ENCODE measurements around the gene HTR1A. TPM values are rescaled to one million over a fixed set of nuclear protein-coding genes. Genes with fewer than 3 reads are reported as not detected.

Gene HTR1A
- total RNA-seq, 4 donors from 2014 or later, result not detected

DNA sequence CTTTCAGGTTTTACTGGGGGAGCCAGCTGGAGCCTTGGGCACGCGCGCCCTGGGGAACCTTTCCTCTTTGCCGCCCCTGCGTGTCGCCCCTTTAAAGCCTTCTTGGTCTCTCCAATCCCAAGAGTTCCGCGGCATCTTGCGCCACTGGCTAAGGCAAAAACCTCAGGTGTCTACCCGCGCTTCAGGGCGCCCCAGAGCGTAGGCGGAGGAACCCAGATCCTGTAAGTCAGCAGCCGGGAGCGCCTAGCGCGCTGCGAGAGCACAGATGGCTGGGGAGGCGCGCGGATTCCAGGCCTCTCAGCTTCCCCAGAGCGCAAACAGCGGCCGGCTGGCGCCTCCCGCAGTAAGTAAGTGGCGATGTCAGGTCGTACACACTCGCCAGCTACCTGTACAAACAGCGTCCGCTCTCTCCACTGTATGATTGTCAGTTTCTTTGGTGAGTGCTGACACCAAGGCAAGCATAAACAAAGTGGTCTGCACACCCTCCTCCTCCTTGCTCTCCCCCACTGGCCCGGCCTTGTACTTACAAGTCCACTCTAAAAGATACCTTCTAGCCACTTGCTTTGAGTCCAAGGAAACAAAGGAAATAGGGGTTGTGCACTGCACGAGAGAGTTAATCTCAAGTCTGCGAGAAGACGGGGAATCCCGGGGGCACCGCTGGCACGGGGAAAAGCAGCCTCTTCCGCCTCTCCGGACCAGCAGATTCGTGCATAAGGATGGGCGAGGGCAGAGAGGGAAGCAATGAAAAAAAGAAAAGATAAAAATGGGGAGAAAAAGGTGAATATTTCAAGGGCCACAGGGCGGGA, 2.9 kb downstream of the HTR1A start:
- Histone ChIP-seq H3K27ac (no peak overlapping the region), H3K36me3 (no peaks in the 10 kb centered on the region), H3K27me3 (peaks cover 0 to 45% (median 9%) of the 10 kb centered on the region in 4 donors), H3K4me1 (no peaks in the 10 kb centered on the region), H3K4me3 (no peak overlapping the region), H3K9me3 (peaks cover 0 to 8% (median 0%) of the 10 kb centered on the region in 3 donors)
- TF ChIP-seq POLR2A (IDR thresholded peaks at IDR 0.05) (no peak), CTCF (IDR thresholded peaks at IDR 0.05) (no peak)
- 10 to 11% methylated on average over 19 to 26 of the region's 44 CpGs for WGBS, 2 donors
- intact Hi-C loops (cut with DNase I), result no loop called here
- DNase-seq, result no peak

- Histone ChIP-seq H3K27ac (no peak overlapping the region), H3K9me3 (peaks cover 0 to 8% (median 0%) of the 10 kb centered on the region in 3 donors), H3K36me3 (no peaks in the 10 kb centered on the region), H3K4me3 (no peak overlapping the region), H3K27me3 (peaks cover 0 to 45% (median 9%) of the 10 kb centered on the region in 4 donors), H3K4me1 (no peaks in the 10 kb centered on the region)
- intact Hi-C loops (cut with DNase I), result no loop called here
- DNase-seq, result no peak
- no peak for TF ChIP-seq CTCF (IDR thresholded peaks at IDR 0.05)
- TF ChIP-seq POLR2A (IDR thresholded peaks at IDR 0.05), result no peak
- WGBS, 2 donors, result 16 to 28% methylated on average over 3 of the region's 3 CpGs
Measured at GRCh38 chr5:63958654-63959053, 3.6 kb downstream of the HTR1A start.

DNA sequence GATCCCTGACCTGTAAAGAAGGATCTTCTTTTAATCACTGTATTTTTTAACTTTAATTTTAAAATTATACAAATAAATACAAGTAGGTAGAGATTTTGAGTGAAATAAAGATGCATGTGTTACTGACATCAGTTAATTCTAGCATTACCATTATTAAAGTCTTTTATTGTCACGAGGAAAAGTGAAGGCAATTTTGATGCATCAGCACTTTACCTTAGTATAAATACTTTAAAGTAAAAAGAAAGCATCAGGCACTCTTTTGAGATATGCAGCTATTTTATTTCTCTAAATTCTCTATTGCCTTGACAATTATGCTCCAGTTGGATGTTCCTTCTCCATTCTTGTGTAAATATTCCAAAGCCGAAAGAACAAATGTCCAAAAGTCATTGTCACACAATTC, 4.6 kb downstream of the HTR1A start:
- Histone ChIP-seq H3K27ac (no peak overlapping the region), H3K27me3 (peaks cover 0 to 43% (median 9%) of the 10 kb centered on the region in 4 donors), H3K36me3 (no peaks in the 10 kb centered on the region), H3K4me3 (no peak overlapping the region), H3K9me3 (peaks cover 0 to 8% (median 0%) of the 10 kb centered on the region in 3 donors), H3K4me1 (no peaks in the 10 kb centered on the region)
- TF ChIP-seq POLR2A (IDR thresholded peaks at IDR 0.05), result no peak
- no peak for TF ChIP-seq CTCF (IDR thresholded peaks at IDR 0.05)
- no peak for DNase-seq
- intact Hi-C loops (cut with DNase I), result no loop called here
- 72 to 76% methylated on average over 2 of the region's 2 CpGs for WGBS, 2 donors

DNA sequence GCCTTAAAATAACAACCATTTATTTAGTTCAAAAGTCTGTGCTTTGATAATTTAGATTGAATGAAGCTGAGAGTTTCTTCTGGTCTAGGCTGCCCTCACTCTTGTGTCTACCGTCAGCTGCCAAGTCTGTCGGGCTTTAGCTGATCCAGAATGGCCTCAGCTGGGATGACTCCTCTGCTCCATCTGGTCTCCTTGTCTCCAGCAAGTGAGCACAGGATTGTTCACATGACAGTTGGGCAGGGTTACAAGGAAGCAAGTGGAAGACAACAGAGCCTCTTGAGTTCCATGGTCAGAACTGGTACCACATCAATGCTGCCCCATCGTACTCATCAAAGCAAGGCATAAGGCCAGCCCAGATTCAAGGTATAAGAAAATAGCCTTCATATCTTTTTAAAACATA, 9.0 kb downstream of the HTR1A start:
- no peaks in the 10 kb centered on the region for H3K36me3 ChIP-seq
- intact Hi-C loops (cut with DNase I), result no loop called here
- H3K9me3 ChIP-seq, result no peaks in the 10 kb centered on the region
- WGBS, 2 donors, result 74 to 95% methylated on average over 3 of the region's 3 CpGs
- H3K4me3 ChIP-seq, result no peak overlapping the region
- DNase-seq, result no peak
- H3K27me3 ChIP-seq, result no peaks in the 10 kb centered on the region
- H3K27ac ChIP-seq, result no peak overlapping the region
- TF ChIP-seq POLR2A (IDR thresholded peaks at IDR 0.05), result no peak
- TF ChIP-seq CTCF (IDR thresholded peaks at IDR 0.05), result no peak
- H3K4me1 ChIP-seq, result no peaks in the 10 kb centered on the region

DNA sequence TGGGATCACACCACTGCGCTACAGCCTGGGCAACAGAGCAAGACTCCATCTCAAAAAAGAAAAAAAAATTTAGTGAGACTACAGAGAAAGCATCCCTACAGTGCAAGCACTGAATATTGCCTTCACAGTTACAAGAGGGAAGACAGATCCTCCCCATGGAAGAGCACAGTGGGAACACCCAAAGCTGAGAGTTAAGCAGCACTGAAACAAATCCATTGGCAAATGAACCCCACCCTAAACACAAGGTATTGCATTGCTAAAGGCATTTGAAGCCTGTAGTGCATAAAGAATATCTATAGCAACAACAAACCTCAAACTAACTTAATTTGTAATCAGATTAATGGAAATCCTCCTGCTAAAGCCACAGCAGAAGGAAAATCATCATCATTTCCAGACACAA, 27.1 kb downstream of the HTR1A start:
- DNase-seq, result no peak
- Histone ChIP-seq H3K36me3 (no peaks in the 10 kb centered on the region), H3K4me1 (no peaks in the 10 kb centered on the region), H3K9me3 (peaks cover 0 to 5% (median 0%) of the 10 kb centered on the region in 3 donors), H3K27ac (no peak overlapping the region), H3K4me3 (no peak overlapping the region), H3K27me3 (no peaks in the 10 kb centered on the region)
- intact Hi-C loops (cut with DNase I), result no loop called here
- no peak for TF ChIP-seq CTCF (IDR thresholded peaks at IDR 0.05)
- TF ChIP-seq POLR2A (IDR thresholded peaks at IDR 0.05), result no peak
- 67 to 75% methylated on average over 1 of the region's 1 CpG for WGBS, 2 donors
